Activated CD8-positive, alpha-beta memory T cell treated with anti-CD3 and anti-CD28 coated beads, Interleukin-2, amount 50 U/mL, for 48 hours (primary cell): Measurements from ENCODE around the gene ATP8B1.
A peak's percentile ranks its signal among the peaks of the same experiment; 100 is the strongest.
"Not testable (repeated sequence)": the region's sequence is repeated elsewhere in the genome, so short reads cannot be mapped to it uniquely, and the experiment has no call there.

Experiments
- DNase-seq: peaks from one replicate; pipeline ENCODE4 v3.0.0-alpha.2; 2020

ATP8B1 gene

DNA sequence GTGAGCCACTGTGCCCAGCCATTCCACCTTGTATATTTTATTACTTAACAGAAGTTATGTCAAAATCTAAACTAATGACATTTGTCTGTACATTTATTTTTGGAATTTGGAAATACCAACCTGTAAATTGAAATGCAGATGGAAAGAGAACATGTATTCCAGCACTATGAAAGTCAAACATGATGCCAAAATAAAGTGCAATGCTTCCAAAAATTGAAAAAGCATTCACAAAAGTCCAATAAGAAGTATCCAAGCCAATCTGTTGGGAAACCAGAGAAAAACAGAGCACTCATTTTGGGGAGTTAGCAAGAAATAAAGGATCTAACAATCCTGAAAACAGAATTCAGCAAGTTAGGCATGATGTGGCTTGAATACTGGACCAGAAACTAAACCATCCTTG is 151.2 kb downstream of the ATP8B1 start:
- no peak for DNase-seq

DNA sequence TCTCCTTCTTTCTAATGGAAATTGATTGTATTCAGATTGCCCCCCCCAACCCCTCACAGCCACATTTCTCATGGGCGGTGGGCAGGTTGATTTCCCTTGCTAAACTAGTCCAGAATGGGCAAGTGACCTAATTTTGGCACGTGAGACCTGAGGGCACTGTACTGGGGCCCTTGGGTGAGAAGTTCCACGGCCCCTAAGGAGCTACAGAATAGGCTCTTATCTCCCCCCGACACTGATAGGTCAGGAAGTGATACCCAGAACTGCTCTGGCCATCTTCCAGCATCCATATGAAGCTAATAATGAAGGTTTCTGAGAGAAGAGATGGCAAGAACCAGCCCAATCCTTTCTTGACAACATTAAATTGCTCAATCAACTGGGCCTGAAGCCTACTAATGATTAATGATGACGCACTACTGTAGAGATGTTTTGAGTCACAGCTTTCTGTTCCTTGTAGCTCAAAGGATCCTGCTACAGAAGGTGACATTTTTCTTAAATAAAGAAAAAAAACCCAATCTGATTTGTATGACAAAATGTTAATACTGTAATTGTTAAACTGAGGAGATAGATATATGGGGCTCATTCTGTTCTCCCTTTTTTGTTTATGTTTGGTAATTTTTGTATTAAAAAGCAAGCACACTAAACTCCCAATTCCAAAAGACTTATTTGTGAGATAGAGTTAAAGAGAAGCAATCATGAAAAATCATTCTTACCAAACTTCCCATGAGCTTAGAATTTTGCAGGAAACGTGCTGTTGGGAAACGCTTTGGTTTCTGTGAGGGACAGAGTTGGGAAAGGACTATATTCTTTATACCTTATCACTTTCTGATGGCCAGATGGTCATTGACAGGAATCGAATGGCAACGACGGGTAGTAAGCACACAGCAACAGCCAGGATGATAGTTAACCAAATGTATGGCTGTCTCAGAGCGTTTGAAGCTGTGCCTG is 153.3 kb downstream of the ATP8B1 start:
- no peak for DNase-seq

DNA sequence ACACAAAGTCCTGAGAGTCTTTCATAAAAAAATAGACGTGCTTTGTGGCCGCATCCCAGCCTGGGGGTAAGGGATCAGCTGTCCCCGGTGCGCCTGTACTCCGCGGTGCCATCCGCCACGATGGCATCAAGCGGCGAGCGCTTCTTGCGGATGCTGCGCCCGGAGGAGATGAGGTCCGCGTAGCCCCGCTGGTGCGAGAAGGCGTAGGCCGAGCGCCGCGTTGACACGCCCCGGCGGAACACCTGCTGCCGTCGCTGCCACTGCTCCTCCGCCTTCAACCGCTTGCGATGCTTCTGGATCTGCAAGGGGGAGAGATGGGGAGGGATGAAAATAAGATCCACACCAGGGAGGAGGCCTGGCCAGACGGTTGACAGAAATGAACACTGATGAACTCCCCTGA is 154.7 kb downstream of the ATP8B1 start:
- DNase-seq = no peak

DNA sequence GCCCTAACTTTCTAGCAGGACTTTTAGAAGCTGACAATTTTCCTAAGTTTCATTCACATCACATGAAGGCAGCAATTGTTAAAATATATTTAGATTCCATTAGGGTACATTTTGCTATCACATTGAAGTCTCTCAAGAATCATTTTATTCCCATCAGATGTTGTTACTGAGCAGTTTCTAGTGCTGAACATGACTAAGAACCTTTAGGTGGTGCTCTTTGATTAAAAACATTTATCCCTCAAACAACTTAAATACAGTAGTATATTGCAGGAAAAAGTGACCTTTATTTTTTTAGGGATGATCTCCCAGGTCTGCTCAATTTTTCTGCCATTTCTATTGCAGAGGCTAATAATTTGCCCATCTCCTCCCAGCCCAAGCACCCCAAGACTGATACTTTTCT is 158.6 kb downstream of the ATP8B1 start:
- DNase-seq = no peak

DNA sequence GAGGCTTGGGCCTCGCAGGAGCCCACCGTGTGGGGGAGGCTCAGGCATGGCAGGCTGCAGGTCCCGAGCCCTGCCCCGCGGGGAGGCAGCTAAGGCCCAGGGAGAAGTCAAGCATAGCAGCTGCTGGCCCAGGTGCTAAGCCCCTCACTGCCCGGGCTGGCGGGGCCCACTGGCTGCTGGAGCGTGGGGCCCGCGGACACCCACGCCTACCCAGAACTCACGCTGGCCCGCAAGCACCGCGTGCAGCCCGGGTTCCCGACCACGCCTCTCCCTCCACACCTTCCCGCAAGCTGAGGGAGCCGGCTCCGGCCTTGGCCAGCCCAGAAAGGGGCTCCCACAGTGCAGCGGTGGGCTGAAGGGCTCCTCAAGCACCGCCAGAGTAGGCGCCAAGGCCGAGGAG is 159.4 kb downstream of the ATP8B1 start:
- DNase-seq = not testable (repeated sequence)

DNA sequence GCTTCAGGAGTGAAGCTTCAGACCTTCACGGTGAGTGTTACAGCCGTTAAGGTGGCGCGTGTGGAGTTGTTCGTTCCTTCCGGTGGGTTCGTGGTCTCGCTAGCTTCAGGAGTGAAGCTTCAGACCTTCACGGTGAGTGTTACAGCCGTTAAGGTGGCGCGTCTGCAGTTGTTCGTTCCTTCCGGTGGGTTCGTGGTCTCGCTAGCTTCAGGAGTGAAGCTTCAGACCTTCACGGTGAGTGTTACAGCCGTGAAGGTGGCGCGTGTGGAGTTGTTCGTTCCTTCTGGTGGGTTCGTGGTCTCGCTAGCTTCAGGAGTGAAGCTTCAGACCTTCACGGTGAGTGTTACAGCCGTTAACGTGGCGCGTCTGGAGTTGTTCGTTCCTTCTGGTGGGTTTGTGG is 160.7 kb downstream of the ATP8B1 start:
- not testable (repeated sequence) for DNase-seq

DNA sequence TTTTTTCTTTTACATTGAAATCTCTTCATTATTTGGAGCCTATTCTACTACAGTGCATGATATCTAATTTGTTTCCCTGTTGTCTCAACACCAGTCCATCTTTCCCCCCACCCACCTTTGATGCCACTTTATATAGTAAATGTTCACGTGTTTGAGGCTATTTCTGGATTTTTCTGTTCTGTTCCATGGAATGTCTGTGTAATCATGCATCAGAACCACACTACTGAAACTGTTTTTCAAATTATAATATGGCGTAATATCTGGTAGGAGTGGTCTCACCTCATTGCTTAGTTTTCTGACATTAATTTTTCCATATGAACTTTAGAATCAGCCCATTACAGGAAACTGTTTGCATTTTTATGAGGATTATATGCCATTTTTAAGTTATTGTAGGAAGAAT is 162.4 kb downstream of the ATP8B1 start:
- no peak for DNase-seq

DNA sequence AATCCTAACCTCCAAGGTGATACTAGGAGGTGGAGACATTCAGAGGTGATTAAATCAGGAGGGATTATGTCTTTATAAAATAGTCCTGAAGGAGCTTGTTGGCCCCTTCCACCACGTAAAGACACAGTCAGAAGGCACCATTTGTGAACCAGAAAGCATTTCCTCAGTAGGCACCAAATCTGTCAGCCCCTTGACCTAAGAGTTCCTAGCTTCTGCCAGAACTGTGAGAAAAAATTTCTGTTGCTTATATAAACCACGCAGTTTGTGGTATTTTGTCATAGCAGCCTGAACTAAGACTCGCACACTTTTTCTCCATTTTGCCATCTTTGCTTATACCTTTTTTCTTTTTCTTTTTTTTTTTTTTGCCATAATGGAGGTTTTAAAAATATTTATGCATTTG is 162.9 kb downstream of the ATP8B1 start:
- DNase-seq = no peak

DNA sequence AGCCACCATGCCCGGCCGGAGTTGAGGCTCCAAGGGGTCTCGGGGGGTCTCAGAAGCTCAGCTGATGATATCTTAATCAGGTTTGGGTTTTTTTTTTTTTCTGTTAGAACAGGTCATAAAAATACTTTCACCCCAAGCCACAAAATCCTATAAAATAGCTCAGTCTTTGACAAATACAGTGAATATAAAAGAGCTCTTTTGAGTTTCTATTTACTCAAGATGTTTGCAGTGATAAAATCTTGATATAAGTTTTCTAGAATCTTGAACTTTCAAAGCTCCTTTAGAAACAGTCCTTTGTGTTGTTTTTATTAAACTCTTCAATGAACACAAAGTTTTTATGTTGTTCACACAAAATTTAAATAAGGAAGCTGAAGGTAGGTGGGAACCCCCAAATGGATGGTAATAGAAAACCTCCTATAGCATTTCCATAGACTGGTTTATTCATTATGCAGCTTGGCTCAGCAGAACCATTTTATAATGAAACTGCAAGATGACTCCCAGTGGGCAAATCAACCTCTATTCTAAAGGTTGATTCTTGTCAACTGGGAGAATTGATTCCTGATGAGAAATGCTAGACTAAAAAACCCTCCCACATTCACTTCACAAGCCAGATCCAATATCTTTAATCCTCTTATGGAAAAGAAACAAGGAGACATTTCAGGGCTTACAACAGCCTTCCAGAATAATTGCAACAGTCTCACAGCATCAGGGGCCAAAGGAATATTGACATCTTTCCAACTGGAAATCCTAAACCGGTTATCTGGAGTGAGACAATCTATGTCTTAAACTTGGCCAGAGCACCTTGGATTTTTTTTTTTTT is 167.9 kb downstream of the ATP8B1 start:
- DNase-seq = no peak

DNA sequence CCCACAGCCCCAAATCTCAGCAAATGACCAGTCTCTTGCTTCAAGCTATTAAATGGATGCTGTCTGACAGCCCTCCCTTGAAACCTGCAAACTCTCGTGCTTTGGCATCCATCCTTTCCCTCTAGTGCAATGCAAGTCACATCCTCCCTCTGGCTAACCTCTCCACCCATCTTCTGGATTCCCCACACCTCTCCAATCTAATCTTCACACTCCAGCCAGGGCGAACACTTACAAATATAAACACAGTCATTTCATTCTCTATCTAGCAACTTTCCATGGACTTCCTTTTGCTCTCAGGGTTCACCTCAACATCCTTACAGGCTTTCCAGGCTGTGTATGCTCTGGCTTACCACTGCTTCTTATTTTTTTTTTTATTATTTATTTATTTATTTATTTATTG is 171.4 kb downstream of the ATP8B1 start:
- DNase-seq = peak; percentile 37

DNA sequence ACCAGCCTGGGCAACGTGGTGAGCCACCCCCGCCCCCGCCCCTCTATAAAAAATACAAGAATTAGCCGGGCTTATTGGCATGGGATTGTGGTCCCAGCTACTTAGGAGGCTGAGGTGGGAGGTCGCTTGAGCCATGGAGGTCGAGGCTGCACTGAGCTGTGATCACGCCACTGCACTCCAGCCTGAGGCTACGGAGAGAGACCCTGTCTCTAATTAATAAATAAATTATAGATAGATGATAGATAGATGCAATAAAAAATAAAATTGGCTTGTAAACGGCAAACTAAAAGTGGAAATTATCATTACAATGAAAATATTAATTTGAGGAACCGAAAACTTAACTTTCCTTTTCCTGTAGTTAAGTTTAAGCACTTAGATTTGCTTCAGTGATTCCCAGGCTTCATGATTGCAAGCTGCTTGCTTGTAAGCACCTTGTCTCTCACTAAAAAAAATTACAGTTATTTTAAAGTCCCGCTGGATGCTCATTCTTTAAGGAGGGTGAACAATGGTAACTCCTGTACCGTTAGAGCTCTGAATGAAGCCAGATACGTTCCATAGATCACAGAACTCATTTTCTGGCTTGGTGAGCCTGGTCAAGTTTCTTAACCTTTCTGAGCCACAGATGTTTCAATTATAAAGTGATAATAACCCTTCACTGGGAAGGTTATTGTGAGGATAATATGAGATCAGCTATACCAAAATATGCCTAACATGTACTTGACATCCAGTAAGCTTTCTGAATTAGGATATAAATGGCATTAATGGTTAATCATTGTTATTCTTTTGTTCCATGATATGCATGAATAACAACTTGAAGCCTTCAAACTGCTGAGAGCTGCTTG is 172.1 kb downstream of the ATP8B1 start:
- DNase-seq = no peak

DNA sequence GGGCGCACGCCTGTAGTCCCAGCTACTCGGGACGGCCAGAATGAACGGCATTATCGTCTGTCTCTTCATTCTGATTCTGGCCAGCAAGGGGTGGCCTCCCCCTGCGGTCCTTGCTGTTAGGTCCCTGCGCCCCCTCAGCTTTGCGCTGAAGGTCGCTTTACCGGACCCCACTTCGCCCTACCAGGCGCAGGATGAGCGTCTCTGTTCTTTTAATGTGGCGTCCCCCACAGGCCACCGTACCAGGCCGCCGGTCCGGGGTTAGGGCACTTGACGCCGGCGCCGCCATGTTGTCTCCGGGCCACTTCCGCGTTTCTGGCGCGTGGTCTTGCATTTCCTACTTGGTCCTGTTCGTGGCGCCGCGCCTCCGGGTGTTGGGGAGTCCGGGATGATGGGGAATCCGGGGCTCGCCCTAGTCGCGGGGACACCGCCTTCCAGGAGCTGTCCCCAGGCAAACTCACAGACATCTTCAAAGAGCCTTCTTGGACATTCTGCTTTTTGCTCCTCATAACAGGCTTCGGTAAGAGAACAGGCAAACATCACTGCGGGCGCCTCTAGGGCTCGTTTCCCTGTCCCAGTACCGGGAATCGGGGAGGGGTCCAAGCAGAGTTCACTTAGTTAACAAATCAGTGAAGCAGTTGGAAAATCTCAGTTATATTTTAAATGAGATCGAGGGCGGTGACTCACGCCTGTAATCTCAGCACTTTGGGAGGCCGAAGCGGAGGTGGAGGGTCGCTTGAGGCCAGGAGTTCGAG is 172.9 kb downstream of the ATP8B1 start:
- peak; percentile 95 for DNase-seq

DNA sequence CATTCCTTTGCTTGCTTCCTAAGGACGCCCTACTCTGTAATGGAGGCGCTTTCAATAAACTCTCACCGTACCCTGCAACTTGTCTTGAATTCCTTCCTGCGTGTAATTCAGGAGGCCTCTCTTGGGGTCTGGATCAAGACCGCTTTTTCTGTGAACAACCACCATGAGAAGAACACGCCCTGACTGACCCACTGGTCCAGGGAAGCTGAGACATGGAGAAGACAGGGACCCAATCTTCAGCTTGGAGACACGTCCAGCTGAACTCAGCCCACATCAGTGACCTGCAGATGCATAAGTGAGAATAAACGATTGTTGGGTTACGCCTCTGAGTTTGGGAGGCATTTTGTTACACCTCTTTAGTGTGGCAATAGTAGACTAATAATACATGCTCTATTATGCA is 173.7 kb downstream of the ATP8B1 start:
- peak; percentile 52 for DNase-seq

DNA sequence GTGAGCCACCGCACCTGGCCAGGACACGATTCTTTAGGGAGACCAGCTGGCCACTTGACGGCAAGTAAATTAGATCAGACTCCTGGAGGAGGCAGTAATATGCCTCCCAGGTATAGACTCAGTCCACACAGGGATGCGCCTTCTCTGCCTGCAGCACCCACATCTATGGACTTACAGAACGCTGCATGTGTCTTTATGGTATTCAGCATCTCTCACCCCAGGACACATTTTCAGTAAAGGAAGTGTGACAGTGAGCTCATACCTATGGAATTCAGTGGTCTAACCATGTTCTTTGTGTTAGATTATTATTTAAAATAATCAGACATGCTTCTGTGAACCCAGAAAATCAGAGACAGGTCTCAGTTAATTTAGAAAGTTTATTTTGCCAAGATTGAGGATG is 175.6 kb downstream of the ATP8B1 start:
- no peak for DNase-seq

DNA sequence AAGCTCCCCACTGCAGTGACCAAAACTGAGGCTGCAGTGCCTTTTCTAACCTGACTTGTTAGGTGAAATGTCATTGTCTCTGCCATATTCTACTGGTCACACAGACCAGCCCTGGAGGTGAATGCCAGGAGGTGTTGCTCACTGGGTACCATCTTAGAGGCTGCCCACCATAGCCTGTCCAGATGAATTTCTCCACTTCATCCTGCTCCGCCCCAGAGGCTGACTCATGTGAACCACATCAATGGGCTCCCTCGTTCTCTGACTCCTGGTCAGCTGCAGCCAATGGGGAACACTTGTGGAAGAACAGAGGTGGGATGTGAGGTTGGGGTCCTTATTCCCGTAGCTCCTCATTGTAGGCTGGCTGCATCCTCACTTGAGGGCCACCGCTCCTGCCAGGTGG is 178.1 kb downstream of the ATP8B1 start:
- no peak for DNase-seq

DNA sequence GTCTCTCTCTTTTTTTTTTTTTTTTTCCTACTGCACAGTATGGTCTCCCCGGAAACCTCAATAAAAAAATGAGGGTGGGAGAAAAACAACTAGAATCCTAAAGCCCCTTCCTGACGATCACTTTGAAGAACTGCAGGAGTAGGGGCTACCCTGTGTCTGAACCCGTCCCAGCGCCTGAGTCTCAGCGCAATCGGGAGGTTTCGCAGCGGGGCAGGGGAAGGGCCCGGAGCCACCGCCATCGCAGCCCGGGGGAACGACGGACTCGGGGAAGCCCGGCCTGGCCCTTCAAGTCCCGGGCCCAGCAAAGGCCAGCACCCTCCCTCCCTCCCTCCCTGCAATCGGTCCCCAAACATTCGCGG is 181.9 kb downstream of the ATP8B1 start:
- no peak for DNase-seq

DNA sequence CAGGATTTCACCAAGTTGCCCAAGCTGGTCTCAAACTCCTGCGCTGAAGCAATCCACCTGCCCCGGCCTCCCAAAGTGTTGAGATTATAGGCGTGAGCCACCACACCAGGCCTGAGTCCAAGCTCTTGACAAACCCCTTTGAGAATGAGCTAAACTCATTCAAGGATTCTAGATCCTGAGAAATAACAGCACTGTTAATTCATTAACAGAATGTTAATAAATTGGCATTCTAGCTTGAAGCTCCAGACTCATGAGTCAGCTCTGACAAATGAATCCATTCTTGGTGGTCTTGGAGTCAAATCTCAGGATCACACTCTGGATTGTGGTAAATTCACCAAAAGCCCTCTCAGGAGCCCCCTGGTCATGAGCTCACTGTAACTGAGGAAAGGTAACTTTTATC is 183.2 kb downstream of the ATP8B1 start:
- no peak for DNase-seq

DNA sequence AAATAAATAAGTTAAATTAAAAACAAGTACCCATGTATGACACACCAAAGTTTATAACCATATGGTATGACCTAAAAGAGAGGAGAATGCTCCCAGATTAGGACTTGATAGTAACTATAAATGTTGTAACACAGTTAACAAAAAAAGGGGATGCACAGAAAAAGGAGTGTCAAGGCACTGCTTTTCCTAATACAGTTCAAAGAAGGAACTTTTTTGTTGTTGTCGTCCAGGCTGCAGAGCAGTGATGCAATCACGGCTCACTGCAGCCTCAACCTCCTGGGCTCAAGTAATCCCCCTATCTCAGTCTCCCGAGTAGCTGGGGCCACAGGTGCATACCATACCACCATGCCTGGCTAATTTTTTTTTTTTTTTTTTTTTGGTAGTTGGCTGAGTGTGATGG is 184.2 kb downstream of the ATP8B1 start:
- DNase-seq = no peak

DNA sequence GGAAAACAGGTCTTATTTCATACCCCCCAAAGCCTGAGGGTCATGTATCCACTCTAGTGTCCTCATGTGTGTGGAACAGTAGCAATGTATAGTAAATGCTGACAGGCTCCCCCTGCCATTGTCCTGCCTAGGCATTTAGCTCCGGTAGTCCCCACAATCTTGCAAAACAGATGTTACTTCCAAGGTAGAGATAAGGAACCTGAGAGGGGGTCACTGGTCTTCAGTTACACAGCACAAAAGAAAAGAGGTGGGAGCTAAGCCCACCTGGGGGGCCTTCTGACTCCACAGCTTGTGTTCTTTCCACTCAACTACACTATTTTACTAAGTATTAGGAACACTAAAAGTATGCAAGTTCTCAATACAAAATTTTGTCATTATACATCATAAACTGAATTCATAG is 199.2 kb downstream of the ATP8B1 start:
- no peak for DNase-seq
